ENCODE data around the gene CCL20.

- no peak for TF ChIP-seq POLR2A (IDR thresholded peaks at IDR 0.05)
- TF ChIP-seq, protein P1, sequence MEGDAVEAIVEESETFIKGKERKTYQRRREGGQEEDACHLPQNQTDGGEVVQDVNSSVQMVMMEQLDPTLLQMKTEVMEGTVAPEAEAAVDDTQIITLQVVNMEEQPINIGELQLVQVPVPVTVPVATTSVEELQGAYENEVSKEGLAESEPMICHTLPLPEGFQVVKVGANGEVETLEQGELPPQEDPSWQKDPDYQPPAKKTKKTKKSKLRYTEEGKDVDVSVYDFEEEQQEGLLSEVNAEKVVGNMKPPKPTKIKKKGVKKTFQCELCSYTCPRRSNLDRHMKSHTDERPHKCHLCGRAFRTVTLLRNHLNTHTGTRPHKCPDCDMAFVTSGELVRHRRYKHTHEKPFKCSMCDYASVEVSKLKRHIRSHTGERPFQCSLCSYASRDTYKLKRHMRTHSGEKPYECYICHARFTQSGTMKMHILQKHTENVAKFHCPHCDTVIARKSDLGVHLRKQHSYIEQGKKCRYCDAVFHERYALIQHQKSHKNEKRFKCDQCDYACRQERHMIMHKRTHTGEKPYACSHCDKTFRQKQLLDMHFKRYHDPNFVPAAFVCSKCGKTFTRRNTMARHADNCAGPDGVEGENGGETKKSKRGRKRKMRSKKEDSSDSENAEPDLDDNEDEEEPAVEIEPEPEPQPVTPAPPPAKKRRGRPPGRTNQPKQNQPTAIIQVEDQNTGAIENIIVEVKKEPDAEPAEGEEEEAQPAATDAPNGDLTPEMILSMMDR (IDR thresholded peaks at IDR 0.05), result no peak
Measured at GRCh38 chr2:227855440-227855839, 41.8 kb downstream of the CCL20 start.

Data from adrenal gland (tissue), 5 donors.